ENCODE results near the gene ACYP2.
"Not testable (repeated sequence)": the region's sequence is repeated elsewhere in the genome, so short reads cannot be mapped to it uniquely, and the experiment has no call there.

Gene ACYP2

GRCh38 chr2:54317973-54318372, 202.6 kb downstream of the ACYP2 start:
- no peak for DNase-seq (ENCODE audit: low read depth)
- no peak overlapping the region for H3K4me3 ChIP-seq (ENCODE audit: low read depth, low read length)
- no peak for TF ChIP-seq CTCF (IDR thresholded peaks at IDR 0.05; ENCODE audit: control insufficient read depth, extremely low read depth, insufficient read depth)

GRCh38 chr2:54318821-54319220, 203.4 kb downstream of the ACYP2 start:
- no peak for DNase-seq (ENCODE audit: low read depth)
- no peak for TF ChIP-seq CTCF (IDR thresholded peaks at IDR 0.05; ENCODE audit: control insufficient read depth, extremely low read depth, insufficient read depth)
- H3K4me3 ChIP-seq (ENCODE audit: low read depth, low read length) = no peak overlapping the region

- no peak for TF ChIP-seq CTCF (IDR thresholded peaks at IDR 0.05; ENCODE audit: control insufficient read depth, extremely low read depth, insufficient read depth)
- no peak for DNase-seq (ENCODE audit: low read depth)
- H3K4me3 ChIP-seq (ENCODE audit: low read depth, low read length) = no peak overlapping the region
These were observed 205.6 kb downstream of the ACYP2 start for GRCh38 chr2:54321047-54321446.

- not testable (repeated sequence) for DNase-seq (ENCODE audit: low read depth); H3K4me3 ChIP-seq (ENCODE audit: low read depth, low read length)
These were observed 209.1 kb downstream of the ACYP2 start for GRCh38 chr2:54324517-54324916.

GRCh38 chr2:54325148-54325547, 209.7 kb downstream of the ACYP2 start:
- TF ChIP-seq CTCF (IDR thresholded peaks at IDR 0.05; ENCODE audit: control insufficient read depth, extremely low read depth, insufficient read depth) = no peak
- no peak for DNase-seq (ENCODE audit: low read depth)
- H3K4me3 ChIP-seq (ENCODE audit: low read depth, low read length) = no peak overlapping the region

- no peak for DNase-seq (ENCODE audit: low read depth)
- H3K4me3 ChIP-seq (ENCODE audit: low read depth, low read length) = no peak overlapping the region; the same call in 1 of the 2 replicates
These were observed 214.2 kb downstream of the ACYP2 start for GRCh38 chr2:54329482-54330161.

More at GRCh38 chr2:54329482-54330161, 214.2 kb downstream of the ACYP2 start:
- no peak for TF ChIP-seq CTCF (IDR thresholded peaks at IDR 0.05; ENCODE audit: control insufficient read depth, extremely low read depth, insufficient read depth)

Measured in LNCaP clone FGC (cell line).